Activated CD8-positive, alpha-beta memory T cell treated with anti-CD3 and anti-CD28 coated beads, Interleukin-2, amount 50 U/mL, for 24 hours (primary cell): ENCODE measurements around the gene RGS1.

ENCODE experiments used
- DNase-seq: peaks from one replicate; pipeline ENCODE4 v3.0.0-alpha.2; 2020; ENCODE audit errors: extremely low read depth

RGS1 gene

GRCh38 chr1:192620071-192620635, 44.6 kb downstream of the RGS1 start:
- no peak for DNase-seq

GRCh38 chr1:192626366-192627179, 51.0 kb downstream of the RGS1 start:
- no peak for DNase-seq

- no peak for DNase-seq
Measured at GRCh38 chr1:192627901-192628300, 52.3 kb downstream of the RGS1 start.

GRCh38 chr1:192628396-192629057, 53.0 kb downstream of the RGS1 start:
- no peak for DNase-seq

GRCh38 chr1:192629612-192630011, 54.0 kb downstream of the RGS1 start:
- no peak for DNase-seq
